HG03039 (cell line): ENCODE data around the gene PAN3.
"Not testable (repeated sequence)": the region's sequence is repeated elsewhere in the genome, so short reads cannot be mapped to it uniquely, and the experiment has no call there.

Experiments used
- ATAC-seq: cut with Tn5 transposase; IDR thresholded peaks from one replicate; pipeline ENCODE4 v1.9.1; 2021; ENCODE audit warnings: mild to moderate bottlenecking, moderate library complexity; ENCODE audit not compliant: unreplicated experiment

Gene PAN3

DNA sequence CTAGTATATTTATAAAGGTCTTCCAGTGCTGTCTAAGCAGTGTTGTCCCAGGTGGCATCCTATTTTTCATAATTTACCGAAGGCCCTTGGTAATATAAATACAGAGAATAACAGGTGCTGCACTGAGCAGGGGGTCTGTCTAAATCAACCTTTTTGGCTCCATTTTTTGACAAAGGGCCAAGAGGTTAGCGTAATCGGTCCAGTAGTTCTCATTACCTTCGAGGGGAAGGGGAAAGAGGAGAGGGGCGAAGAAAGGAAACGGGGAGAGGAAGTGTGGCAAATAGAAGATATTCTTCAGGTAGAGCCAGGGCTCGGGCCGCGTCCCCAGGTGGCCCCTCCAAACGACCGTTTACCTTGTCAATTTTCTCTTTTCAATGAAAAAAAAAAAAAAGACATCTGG, 749 bp upstream of the PAN3 start:
- no peak for ATAC-seq

DNA sequence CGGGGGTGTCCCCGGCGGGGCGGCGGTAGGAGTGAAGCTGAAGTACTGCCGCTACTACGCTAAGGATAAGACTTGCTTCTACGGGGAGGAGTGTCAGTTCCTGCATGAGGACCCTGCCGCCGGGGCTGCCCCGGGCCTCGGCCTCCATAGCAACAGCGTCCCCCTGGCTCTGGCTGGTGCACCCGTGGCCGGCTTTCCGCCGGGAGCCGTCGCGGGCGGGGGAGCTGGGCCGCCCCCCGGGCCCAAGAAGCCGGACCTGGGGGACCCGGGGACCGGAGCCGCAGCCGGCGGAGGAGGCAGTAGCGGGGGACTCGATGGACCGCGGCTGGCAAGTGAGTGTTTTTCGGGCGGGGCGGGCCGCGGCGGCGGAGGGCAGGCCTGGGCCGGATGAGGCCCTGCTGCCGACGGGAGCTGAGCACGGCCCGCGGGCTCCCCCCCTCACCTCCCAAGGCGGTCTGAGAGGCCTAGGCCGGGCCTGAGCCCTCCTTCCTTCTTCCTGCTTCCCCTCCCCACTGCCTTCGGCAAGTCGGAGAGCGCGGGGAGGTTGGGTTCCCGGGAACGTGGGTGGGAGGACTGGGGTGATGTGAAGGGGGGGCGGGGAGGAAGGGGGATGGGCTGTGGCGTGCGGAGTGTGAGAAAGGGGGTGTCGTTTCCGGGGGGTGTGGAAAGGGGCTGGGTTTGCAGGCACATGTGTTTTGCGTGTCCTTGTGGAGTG, 568 bp downstream of the PAN3 start:
- peak; percentile 44 for ATAC-seq

DNA sequence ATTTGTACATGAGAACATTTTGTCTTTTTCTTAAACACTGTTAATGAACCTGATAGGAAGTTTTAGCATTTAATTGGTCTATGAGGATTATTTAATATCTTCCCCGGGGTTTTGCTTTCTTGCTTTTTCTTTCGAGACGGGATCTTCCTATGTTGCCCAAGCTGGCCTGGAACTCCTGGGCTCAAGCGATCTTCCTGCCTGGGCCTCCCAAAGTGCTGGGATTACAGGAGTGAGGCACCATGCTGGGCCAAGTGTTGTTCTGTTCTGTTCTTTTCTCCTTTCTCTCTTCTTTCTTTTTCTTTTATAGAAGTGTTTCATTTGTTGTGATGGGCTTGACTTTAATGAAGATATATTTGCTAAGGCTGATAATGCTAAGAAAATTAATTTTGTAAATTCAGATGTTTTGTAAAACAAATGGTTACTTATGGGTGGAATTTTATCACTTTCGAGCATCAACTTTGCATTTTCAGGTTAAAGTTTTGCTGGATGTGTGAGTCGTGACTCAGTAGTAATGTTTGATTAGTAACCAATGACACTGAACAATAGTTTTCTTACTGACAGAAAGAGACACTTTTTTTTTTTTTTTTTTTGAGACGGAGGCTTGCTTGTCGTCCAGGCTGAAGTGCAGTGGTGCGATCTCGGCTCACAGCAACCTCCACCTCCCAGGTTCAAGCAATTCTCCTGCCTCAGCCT, 2.2 kb downstream of the PAN3 start:
- no peak for ATAC-seq

DNA sequence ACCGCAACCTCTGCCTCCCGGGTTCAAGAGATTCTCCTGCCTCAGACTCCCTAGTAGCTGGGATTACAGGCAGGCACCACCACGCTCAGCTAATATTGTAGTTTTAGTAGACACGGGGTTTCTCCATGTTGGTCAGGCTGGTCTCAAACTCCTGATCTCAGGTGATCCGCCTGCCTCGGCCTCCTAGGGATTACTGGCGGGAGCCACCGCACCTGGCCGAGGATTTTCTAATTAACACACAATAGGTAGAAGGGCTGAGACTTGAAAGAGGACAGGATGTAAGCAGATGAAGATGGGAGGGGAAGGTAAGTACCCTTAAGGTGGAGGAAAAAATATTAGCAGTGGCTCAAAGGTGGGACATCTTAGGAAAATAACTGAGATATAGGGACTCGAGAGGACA, 3.2 kb downstream of the PAN3 start:
- ATAC-seq, result not testable (repeated sequence)

DNA sequence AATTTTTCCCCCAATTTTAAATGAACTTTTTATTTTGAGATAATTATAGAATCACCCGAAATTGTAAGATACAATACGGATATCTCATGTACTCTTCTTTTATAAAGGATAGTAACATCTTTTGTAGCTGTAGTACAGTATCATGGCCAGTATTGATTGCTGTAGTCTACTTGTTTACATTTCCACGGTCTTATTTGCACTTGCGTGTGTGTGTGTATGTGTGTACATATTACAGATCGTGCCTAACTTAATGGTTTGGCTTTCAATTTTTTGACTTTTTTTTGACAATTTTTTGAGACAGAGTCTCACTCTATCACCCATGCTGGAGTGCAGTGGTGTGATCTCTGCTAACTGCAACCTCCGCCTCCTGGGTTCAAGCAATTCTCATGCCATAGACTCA, 6.7 kb downstream of the PAN3 start:
- no peak for ATAC-seq

DNA sequence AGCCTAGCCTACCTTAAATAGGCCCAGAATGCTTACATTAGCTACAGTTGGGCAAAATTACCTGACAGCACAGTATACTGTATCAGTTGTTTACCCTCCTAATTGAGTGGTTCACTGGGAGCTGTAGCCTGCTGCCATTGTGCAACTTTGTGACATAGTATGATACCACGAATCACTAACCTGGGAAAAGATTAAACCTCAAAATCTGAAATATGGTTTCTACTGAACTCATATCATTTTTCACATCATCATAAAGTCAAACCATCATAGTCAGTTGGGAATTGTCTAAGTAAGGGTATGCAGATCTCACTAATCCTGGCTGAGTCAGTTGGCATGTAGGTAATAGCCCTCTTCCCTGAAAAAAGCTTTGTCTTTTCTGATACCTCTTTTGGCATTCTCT, 9.2 kb downstream of the PAN3 start:
- ATAC-seq, result no peak

DNA sequence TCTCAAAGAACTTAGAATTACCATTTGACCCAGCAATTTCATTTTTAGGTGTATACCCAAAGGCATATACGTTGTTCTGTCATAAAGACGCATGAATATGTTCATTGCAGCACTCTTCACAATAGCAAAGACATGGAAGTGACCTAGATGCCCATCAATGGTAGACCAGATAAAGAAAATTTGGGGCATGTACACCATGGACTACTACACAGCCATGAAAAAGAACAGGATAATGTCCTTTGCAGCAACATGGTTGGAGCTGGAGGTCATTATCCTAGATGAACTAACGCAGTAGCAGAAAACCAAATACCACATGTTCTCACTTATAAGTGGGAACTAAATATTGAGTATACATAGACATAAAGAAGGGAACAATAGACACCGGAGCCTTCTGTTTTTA, 20.7 kb downstream of the PAN3 start:
- ATAC-seq, result no peak

DNA sequence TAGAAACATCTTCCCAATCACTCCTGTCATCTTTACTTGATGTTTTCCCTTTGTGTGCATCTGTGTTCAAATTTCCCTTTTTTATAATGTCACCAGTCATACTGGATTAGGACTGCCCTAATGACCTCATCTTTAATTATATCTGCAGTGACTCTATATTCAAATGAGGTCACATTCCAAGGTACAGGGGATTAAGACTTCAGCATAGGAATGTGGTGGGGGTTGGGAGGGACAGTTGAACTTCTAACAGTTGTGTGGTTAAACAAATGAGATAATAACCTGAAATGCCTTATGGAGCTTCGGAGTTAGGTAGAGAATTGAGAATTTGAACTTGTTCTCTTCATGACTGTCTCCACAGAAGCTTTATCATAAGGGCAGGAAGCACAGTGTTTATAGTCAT, 23.0 kb downstream of the PAN3 start:
- ATAC-seq, result no peak

DNA sequence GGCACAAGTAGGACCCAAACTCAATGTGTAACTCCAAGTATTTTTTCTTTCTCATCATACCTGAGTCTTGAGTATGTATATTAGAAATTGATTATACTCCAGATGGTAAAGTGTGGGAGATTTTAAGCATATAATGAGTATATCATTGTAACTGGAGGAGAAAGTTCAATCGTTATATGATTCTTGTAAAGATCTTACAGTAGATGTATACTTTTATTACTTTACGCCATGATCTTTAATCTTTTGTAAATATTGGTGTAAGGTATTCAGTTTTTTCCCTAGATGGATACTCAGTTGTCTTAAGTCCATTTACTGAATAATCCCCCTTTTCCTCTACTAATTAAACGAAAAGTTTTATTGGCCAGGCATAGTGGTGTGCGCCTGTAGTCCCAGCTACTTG, 25.2 kb downstream of the PAN3 start:
- ATAC-seq, result no peak

DNA sequence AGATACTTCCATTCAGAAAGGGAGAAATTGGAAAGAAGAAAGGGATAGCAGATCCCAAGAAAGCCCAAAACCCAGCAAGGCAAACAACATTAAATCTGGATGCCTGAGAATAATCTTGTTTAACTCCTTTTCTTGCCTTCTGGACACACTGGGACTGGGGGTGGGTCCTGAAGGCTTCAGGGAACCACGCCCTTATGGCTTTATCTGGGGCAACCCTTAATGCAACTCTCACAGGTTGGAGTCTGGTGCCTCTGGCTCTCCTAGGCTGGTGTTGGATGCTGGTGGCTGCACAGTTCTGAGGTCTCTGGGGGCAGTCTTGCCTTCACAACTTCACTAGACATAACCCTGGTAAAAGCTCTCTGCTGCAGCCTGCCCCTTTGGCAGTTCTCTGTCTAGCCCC, 27.9 kb downstream of the PAN3 start:
- no peak for ATAC-seq

DNA sequence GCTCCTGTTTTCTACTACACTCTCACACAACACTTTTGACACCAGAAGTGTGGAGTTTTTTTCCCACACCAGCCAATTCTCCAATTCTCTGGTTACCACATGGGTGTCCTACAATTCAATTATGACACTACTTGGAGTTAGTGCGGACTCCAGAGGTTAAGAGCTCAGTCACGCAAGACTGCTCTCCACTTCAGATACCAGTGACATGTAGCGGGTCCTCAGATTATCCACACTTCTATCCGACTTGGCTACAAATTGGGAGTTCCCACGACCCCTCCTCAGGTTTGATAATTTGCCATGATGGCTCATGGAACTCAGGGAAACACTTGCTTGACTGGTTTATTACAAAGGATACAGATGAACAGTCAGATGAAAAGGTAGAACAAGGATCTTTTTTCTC, 32.9 kb downstream of the PAN3 start:
- no peak for ATAC-seq

DNA sequence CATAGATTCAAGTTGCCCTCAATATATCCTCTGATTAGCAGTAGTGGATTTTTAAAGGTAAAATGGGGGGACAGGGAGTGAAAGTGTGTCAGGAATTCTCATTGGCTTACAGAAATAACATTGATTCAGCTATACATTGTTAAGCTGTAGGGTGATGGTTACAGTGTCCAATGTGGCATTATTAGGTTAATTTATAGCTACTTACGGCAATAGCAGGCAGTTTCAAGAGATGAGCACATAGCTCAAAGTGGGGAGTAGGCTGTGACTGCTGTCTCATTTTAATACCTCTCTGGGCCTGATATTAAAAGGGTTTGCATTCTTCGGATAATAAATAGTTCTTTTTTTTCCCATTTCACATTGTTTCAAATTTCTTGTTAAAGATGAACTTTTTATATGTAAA, 34.6 kb downstream of the PAN3 start:
- no peak for ATAC-seq

DNA sequence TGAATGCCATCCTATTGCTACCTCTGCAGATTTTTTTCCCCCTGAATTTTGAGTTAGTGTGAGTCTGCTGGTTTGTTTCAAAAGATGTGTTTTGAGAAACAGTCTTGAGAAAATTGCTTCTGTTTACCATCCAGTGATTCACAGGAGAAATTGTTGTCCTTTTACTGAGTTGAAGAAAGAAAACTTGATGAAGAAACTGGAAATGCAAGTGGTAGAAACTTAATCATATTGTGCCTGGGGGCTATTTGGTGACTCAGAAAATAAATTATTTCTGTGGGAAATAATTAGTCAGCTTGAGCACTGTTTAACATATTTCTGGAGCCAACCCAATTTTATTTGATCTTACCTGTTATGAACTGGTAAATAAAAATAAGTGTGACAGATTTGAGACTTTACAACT, 35.4 kb downstream of the PAN3 start:
- ATAC-seq, result no peak

DNA sequence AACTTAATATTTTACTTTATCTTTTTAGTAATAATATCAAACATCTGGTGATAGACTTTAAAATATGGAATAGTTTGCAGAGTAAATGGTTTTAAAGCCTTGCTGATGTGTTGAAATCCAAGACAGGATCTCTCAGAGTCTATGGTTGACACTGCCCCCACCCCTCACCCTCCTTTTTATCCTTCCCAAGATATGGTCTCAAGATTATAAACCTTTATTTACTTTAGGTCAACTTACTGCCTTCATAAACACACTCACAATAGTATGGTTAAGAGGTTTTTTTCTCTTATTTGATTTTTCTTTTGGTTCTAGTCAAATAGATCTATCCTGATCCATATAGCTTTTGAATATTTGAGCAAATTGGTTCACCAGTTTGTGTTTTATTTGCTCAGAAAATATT, 39.0 kb downstream of the PAN3 start:
- ATAC-seq, result no peak

DNA sequence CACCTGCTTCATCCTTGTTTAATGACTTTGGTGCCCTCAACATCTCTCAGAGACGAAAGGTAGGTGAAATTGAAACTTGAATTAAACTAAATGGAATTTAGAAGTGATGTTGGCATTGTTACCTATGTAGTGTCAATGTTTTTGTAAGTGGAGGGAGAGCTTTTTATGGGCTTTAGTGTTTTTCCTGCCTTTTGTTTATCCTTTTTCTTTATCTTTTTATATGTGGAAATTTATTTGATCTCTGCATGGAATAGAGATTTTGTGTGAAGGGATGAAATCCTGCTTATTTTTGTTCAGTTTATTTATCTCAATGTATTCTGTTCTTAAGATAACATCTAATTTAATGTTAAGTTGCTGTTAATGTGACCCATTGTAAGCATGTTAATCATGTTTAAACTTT, 39.5 kb downstream of the PAN3 start:
- no peak for ATAC-seq

DNA sequence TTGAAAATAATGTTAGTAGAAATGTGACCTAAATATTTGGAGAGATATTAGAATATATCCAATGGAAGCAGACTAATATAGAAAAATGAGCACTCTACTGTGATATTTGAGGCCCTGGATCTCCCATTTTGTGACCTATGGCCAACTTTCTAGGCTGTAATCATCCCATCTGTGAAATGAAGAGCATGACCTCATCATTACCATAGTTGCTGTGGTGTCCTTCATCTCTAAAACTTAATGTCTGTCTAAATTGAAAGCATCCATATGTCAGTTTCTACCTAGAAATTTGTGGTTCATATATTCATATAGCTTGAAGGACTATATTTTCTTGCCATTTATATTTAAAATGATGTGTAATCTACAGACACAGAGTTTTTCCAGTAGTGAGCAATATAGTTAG, 41.6 kb downstream of the PAN3 start:
- ATAC-seq, result no peak

DNA sequence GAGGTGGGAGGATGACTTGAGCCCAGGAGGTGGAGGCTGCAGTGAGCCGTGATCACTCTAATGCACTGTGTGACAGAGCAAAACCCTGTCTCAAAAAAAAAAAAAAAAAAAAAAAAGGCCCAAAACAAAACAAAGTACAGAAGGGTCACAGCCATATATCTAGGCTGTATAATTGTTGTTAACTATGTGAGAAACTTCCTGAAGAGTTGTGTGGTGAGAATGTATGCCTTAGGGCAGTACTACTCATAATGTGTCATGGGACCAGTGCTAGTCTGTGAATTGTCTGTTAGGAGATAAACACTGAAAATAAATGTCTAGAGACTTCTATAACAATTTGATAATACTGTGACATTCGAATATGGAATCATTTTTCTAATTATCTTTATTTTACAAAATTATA, 43.1 kb downstream of the PAN3 start:
- no peak for ATAC-seq

DNA sequence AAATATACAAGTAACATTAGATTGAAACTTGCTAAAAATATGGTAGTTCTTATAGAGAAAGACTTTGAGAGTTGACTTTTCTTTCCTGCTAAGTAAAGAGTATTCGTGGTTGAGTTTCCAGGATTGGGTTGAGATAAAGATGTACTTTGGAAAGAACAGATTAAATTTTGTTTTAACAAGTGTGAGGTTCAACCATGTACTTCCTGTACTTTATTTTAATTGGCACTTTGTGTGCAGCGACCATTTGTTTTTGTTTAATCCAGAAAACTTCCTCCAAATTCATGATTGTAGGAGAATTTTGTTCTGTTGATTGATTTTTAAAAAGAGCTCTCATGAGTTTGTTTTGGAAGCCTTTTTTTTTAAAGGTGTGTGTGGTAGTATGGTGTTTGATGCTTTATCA, 46.9 kb downstream of the PAN3 start:
- no peak for ATAC-seq

DNA sequence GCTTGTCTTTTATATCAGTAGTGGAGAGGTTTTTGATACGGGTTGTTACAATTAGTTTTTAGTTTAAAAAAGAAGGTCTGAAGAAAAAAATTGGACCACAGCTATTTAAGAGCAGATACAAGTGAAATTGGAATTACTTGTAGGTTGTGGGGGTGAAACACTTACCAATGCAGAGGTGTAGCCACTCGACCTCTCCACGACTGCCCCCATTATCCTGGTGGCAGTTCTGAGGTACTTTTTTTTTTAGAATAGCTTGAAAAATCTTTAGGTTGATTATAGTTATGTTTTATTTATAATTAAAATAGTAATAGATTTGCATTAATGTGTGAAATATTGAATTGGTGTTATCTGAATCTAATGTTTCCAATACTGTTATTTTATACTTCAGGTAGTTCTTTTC, 60.7 kb downstream of the PAN3 start:
- no peak for ATAC-seq

DNA sequence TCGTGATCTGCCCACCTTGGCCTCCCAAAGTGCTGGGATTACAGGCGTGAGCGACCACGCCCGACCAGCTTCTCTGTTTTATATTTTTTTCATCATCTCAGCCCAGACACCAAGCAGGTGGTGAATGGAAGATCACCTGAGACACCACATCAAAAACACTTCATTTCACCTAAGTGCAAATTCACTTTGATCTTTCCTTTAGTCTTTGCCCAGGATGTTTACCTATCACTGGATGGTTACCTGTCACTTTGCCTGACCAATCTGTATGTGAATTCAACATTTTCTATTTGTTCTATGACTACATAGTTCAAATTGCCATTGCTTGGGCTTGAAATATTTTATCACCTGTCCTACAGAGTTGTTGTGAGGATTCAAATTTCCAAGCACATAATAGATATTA, 65.7 kb downstream of the PAN3 start:
- ATAC-seq, result no peak

DNA sequence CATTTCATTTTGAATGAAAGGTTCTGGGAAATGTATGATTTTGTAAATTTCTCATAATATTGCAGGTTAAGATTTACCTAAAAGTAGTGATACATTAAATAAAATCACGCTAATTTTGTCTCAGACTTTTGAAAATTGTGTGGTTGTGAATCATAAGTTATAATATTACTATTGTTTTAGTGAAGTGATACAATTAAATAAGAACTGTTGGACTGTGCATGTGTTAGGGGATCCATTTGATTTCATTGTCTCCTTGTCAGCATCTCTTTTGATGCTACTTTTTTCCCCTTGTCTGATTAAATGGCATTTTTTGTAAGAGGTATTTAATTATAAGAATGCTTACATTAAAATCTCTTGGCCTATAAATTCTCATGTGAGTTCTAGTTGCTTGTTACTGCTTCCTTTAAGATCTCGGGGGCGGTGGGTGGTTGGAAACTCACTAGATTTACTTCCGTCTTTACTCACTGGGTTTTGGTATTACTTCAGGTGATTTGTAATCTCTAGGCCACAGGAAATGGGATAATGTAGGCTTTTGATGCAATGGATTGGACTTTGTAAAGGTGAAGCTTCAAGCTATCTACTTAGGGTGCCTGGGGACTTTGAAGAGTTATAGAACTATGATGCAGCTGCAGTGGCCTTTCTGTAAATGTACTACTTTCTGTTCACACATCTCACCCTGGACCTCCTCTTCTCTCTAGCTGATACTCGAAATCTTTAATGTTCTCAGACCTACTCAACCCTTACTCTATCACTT, 66.5 kb downstream of the PAN3 start:
- ATAC-seq, result no peak

DNA sequence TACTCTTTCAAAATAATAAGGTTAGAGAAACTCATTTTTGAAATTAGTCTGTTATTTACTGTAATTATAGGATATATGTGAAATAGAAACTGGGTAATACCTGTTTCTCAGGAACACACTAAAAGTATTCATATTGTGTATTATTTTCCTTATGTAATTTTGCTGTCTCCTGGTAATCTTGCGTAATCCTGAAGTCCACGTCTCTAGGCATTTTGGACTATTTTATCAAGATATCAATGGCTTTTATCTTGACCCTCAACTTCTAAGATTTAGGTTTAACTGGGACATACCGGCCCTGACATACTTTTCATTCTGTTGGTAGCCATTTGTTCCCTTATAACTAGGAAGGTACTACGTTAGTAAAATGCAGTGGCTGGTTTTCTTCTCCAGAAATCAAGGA, 80.3 kb downstream of the PAN3 start:
- no peak for ATAC-seq
